HG03175 (cell line): ENCODE results near the gene MAGI1.
"Not testable (repeated sequence)": the region's sequence is repeated elsewhere in the genome, so short reads cannot be mapped to it uniquely, and the experiment has no call there.

Source experiments
- ATAC-seq: cut with Tn5 transposase; IDR thresholded peaks from one replicate; pipeline ENCODE4 v1.9.1; 2021; ENCODE audit warnings: mild to moderate bottlenecking, moderate library complexity; ENCODE audit not compliant: unreplicated experiment

The MAGI1 gene

GRCh38 chr3:65516998-65517397, 521.7 kb downstream of the MAGI1 start:
- no peak for ATAC-seq

GRCh38 chr3:65514317-65514716, 524.4 kb downstream of the MAGI1 start:
- not testable (repeated sequence) for ATAC-seq

- not testable (repeated sequence) for ATAC-seq
These were observed 529.3 kb downstream of the MAGI1 start for GRCh38 chr3:65509423-65509794.

- no peak for ATAC-seq
These were observed 529.8 kb downstream of the MAGI1 start for GRCh38 chr3:65508750-65509422.

GRCh38 chr3:65507437-65507836, 531.3 kb downstream of the MAGI1 start:
- ATAC-seq: no peak

GRCh38 chr3:65503776-65504175, 534.9 kb downstream of the MAGI1 start:
- ATAC-seq: no peak

- ATAC-seq: no peak
These were observed 536.2 kb downstream of the MAGI1 start for GRCh38 chr3:65502526-65502925.

- ATAC-seq: no peak
These were observed 538.1 kb downstream of the MAGI1 start for GRCh38 chr3:65500398-65501306.

- ATAC-seq: no peak
These were observed 540.9 kb downstream of the MAGI1 start for GRCh38 chr3:65497846-65498245.

- ATAC-seq: no peak
These were observed 541.5 kb downstream of the MAGI1 start for GRCh38 chr3:65497236-65497635.

- no peak for ATAC-seq
These were observed 544.8 kb downstream of the MAGI1 start for GRCh38 chr3:65493938-65494337.

- no peak for ATAC-seq
These were observed 545.3 kb downstream of the MAGI1 start for GRCh38 chr3:65493371-65493882.

GRCh38 chr3:65492249-65492648, 546.5 kb downstream of the MAGI1 start:
- no peak for ATAC-seq

GRCh38 chr3:65490114-65490513, 548.6 kb downstream of the MAGI1 start:
- no peak for ATAC-seq

- ATAC-seq: no peak
These were observed 549.5 kb downstream of the MAGI1 start for GRCh38 chr3:65489253-65489652.

- ATAC-seq: no peak
These were observed 552.8 kb downstream of the MAGI1 start for GRCh38 chr3:65485826-65486469.

- no peak for ATAC-seq
These were observed 553.8 kb downstream of the MAGI1 start for GRCh38 chr3:65484964-65485363.

- ATAC-seq: no peak
These were observed 555.2 kb downstream of the MAGI1 start for GRCh38 chr3:65483480-65483879.

- no peak for ATAC-seq
These were observed 555.7 kb downstream of the MAGI1 start for GRCh38 chr3:65483011-65483410.

GRCh38 chr3:65481085-65481484, 557.6 kb downstream of the MAGI1 start:
- no peak for ATAC-seq

GRCh38 chr3:65479990-65480389, 558.7 kb downstream of the MAGI1 start:
- no peak for ATAC-seq
